Endothelial cell of umbilical vein (primary cell): ENCODE data around the gene KLHL25. TPM values are rescaled to one million over a fixed set of nuclear protein-coding genes. Genes with fewer than 3 reads are reported as not detected.

ENCODE experiments used
- BruUV-seq: library from RNA; stranded (reverse); fragments of 400-500 nt; replicated peaks from 2 replicates; lab custom pipeline; 2021; lab: Mats Ljungman, UMichigan
- CTCF ChIA-PET: fragments of 300-600, 350-600 bp; sonication (Branson Sonifier 250); formaldehyde crosslinking; loops from one replicate; lab custom pipeline; 2021; ENCODE audit warnings: antibody characterized with exemption, inconsistent platforms; lab: Charles Lee
- POLR2A ChIA-PET: fragments of 300-600, 350-600 bp; sonication (Branson Sonifier 250); formaldehyde crosslinking; loops from one replicate; lab custom pipeline; 2021; ENCODE audit warnings: antibody characterized with exemption, inconsistent platforms; lab: Charles Lee
- DNase-seq: peaks from one replicate; pipeline ENCODE4 v3.0.0-alpha.2; 2011; ENCODE audit warnings: low read depth, low spot score
- FAIRE-seq: peaks from 2 replicates; lab custom pipeline; 2011; peaks lifted over from hg19 to GRCh38; lab: Jason Lieb, UNC
- H2AFZ ChIP-seq: 2 replicates; pipeline ENCODE4 v1.6.0; 2012; ENCODE audit warnings: low read depth, low read length, control low read depth, inconsistent platforms
- H3K27ac ChIP-seq: 2 replicates; pipeline ENCODE4 v1.5.1; 2011; ENCODE audit warnings: low read depth, mild to moderate bottlenecking, control low read depth, low read length, moderate library complexity; ENCODE audit not compliant: insufficient read depth
- H3K27me3 ChIP-seq, 2 experiments: 2 replicates each; pipeline versions ENCODE4 v1.6.0 to v1.6.1; 2011; ENCODE audit warnings: low read length in 2 of 2, mixed read lengths in 1 of 2; ENCODE audit not compliant: control insufficient read depth in 2 of 2, insufficient read depth in 2 of 2
- H3K36me3 ChIP-seq, 2 experiments: 2 replicates in 1 of 2; 3 replicates in 1 of 2; pipeline ENCODE4 v1.5.1; 2011; ENCODE audit warnings: low read length in 2 of 2, mild to moderate bottlenecking in 1 of 2, moderate library complexity in 1 of 2; ENCODE audit not compliant: control insufficient read depth in 2 of 2, insufficient read depth in 2 of 2; ENCODE audit errors: extremely low read depth in 1 of 2
- H3K4me1 ChIP-seq: 3 replicates; pipeline ENCODE4 v1.5.1; 2011; ENCODE audit warnings: mild to moderate bottlenecking, low read length; ENCODE audit not compliant: control insufficient read depth, insufficient read depth; ENCODE audit errors: extremely low read depth
- H3K4me2 ChIP-seq: 2 replicates; pipeline ENCODE4 v1.6.1; 2011; ENCODE audit warnings: low read length, control low read depth, mixed read lengths; ENCODE audit not compliant: insufficient read depth
- H3K4me3 ChIP-seq, 3 experiments: fragments of 200-600 bp in 1 of 3; sonication (generic), shearing (Covaris generic) in 1 of 3; replicated peaks in 1 of 3; 2 replicates each; pipeline ENCODE4 v1.5.1; 2011 to 2016; ENCODE audit warnings: control low read depth in 3 of 3, low read length in 3 of 3, mild to moderate bottlenecking in 2 of 3, inconsistent platforms in 1 of 3, low read depth in 1 of 3, moderate library complexity in 1 of 3; ENCODE audit not compliant: insufficient read depth in 1 of 3
- H3K79me2 ChIP-seq: 2 replicates; pipeline ENCODE4 v1.6.0; 2012; ENCODE audit warnings: low read length, inconsistent platforms; ENCODE audit not compliant: control insufficient read depth, insufficient read depth
- H3K9ac ChIP-seq: replicated peaks from 2 replicates; pipeline ENCODE3; 2011; ENCODE audit warnings: low read length, control low read depth; ENCODE audit not compliant: insufficient read depth; ENCODE audit errors: extremely low read depth
- H3K9me1 ChIP-seq: replicated peaks from 3 replicates; pipeline ENCODE4 v1.6.0; 2011; ENCODE audit warnings: mild to moderate bottlenecking, low read length; ENCODE audit not compliant: control insufficient read depth, insufficient read depth; ENCODE audit errors: extremely low read depth
- H3K9me3 ChIP-seq: replicated peaks from 2 replicates; pipeline ENCODE4 v1.5.1; 2012; ENCODE audit warnings: low read length, inconsistent platforms; ENCODE audit not compliant: control insufficient read depth, insufficient read depth
- H4K20me1 ChIP-seq: replicated peaks from 2 replicates; pipeline ENCODE3; 2011; ENCODE audit warnings: mild to moderate bottlenecking, low read length; ENCODE audit not compliant: control insufficient read depth, insufficient read depth; ENCODE audit errors: extremely low read depth
- EZH2 ChIP-seq: IDR thresholded peaks from 2 replicates; pipeline ENCODE4 v1.6.1; 2012; ENCODE audit warnings: borderline replicate concordance, low read depth, mild to moderate bottlenecking, moderate library complexity, low read length, inconsistent platforms; ENCODE audit not compliant: severe bottlenecking
- FOS ChIP-seq: IDR thresholded peaks from 2 replicates; pipeline ENCODE4 v1.6.1; 2011; ENCODE audit warnings: mild to moderate bottlenecking, low read length, moderate library complexity, borderline replicate concordance; ENCODE audit not compliant: insufficient read depth
- GATA2 ChIP-seq: IDR thresholded peaks from 2 replicates; pipeline ENCODE4 v1.7.0; 2011; ENCODE audit warnings: low read depth, mild to moderate bottlenecking, moderate library complexity, mixed read lengths, low read length; ENCODE audit not compliant: insufficient read length, insufficient read depth
- JUN ChIP-seq: IDR thresholded peaks from 2 replicates; pipeline ENCODE4 v1.6.1; 2011; ENCODE audit warnings: borderline replicate concordance, low read depth; ENCODE audit not compliant: insufficient read length, insufficient read depth
- MYC ChIP-seq: IDR thresholded peaks from one replicate; pipeline ENCODE4 v1.6.1; 2011; ENCODE audit warnings: mild to moderate bottlenecking, low read depth, low read length
- POLR2A ChIP-seq: IDR thresholded peaks from 2 replicates; pipeline ENCODE4 v1.6.1; 2012; ENCODE audit warnings: low read depth, mild to moderate bottlenecking, control low read depth, low read length
- POLR2AphosphoS5 ChIP-seq: IDR thresholded peaks from 2 replicates; pipeline ENCODE4 v1.6.1; 2012; ENCODE audit warnings: low read depth, mild to moderate bottlenecking, control low read depth, low read length, moderate library complexity; ENCODE audit not compliant: insufficient read depth
- dilution Hi-C: fragments of 300-500 bp; cut with MboI; formaldehyde crosslinking; loops from one replicate; pipeline ENCODE4 v1.15.0; 2019; ENCODE audit warnings: low sequenced_read_pairs; ENCODE audit not compliant: extremely low pct_ligation_motif_present
- intact Hi-C: fragments of 100-400 bp; cut with micrococcal nuclease; formaldehyde crosslinking; loops from one replicate; pipeline ENCODE4 v1.10.0; 2022
- polyA plus RNA-seq, 4 experiments: library from polyadenylated mRNA; depleted of rRNA in 3 of 4; stranded (reverse) in 3 of 4; unstranded in 1 of 4; fragments of >200 nt; gene quantifications; 2 replicates each; pipeline versions ENCODE4 v1.2.1 to v1.2.3, GENCODE V29; 2011 to 2012; ENCODE audit warnings: missing spikeins in 1 of 4
- total RNA-seq: library from RNA; stranded (reverse); gene quantifications from 2 replicates; pipeline ENCODE4 v1.2.3, GENCODE V29; 2021
- TF ChIP-seq, protein P1 (sequence below): IDR thresholded peaks from 2 replicates; pipeline ENCODE4 v1.6.1; 2011; ENCODE audit not compliant: insufficient read depth, insufficient read length
- TF ChIP-seq, protein P2 (sequence below), 2 donors: IDR thresholded peaks; 1 replicate in 1 of 2; 2 replicates in 1 of 2; pipeline ENCODE4 v1.5.1; 2011; ENCODE audit warnings: low read length in 2 of 2, mild to moderate bottlenecking in 2 of 2, moderate library complexity in 2 of 2, control low read depth in 1 of 2, inconsistent platforms in 1 of 2, low read depth in 1 of 2; ENCODE audit not compliant: insufficient read depth in 1 of 2; ENCODE audit errors: extremely low read depth in 1 of 2

Gene KLHL25
- total and polyA plus RNA-seq, 2 donors (not counting 3 experiments of a cell fraction or from before 2014, with no cell fraction given) = 5.4 to 6.4 TPM

DNA sequence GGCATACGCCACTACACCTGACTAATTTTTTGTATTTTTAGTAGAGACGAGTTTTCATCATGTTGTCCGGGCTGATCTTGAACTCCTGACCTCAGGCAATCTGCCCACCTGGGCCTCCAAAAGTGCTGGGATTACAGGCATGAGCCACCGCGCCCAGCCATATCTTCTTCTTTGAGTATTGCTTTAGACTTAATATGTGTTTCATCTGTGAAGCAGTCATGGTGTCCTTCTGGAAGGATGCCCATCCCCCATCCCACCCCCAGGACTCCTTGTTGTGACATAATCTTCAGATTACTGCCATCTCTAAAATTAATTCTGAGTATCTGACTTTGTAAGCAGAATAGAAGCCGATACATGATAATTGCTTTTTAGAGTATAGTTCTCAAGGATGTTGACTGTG is 57.7 kb downstream of the KLHL25 start:
- Histone ChIP-seq H3K79me2 (no peaks in the 10 kb centered on the region), H3K27me3 (no peaks in the 10 kb centered on the region), H3K4me2 (no peak overlapping the region), H4K20me1 (no peaks in the 10 kb centered on the region), H2AFZ (no peak overlapping the region), H3K9ac (no peak overlapping the region), H3K36me3 (peaks cover 9 to 28% of the 10 kb centered on the region in 2 experiments), H3K4me3 (no peak overlapping the region), H3K27ac (no peak overlapping the region), H3K4me1 (no peaks in the 10 kb centered on the region), H3K9me1 (no peaks in the 10 kb centered on the region), H3K9me3 (peaks cover 3% of the 10 kb centered on the region)
- DNase-seq = no peak
- dilution Hi-C loops (no loop called here), intact Hi-C loops (no loop called here)
- ChIA-PET POLR2A (no interaction called here), CTCF (no interaction called here)
- FAIRE-seq = no peak
- TF ChIP-seq POLR2A (no peak), POLR2AphosphoS5 (no peak), FOS (no peak), JUN (no peak), GATA2 (no peak), MYC (no peak), EZH2 (no peak)
- TF ChIP-seq, protein P1, sequence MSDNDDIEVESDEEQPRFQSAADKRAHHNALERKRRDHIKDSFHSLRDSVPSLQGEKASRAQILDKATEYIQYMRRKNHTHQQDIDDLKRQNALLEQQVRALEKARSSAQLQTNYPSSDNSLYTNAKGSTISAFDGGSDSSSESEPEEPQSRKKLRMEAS = no peak
- TF ChIP-seq, protein P2, sequence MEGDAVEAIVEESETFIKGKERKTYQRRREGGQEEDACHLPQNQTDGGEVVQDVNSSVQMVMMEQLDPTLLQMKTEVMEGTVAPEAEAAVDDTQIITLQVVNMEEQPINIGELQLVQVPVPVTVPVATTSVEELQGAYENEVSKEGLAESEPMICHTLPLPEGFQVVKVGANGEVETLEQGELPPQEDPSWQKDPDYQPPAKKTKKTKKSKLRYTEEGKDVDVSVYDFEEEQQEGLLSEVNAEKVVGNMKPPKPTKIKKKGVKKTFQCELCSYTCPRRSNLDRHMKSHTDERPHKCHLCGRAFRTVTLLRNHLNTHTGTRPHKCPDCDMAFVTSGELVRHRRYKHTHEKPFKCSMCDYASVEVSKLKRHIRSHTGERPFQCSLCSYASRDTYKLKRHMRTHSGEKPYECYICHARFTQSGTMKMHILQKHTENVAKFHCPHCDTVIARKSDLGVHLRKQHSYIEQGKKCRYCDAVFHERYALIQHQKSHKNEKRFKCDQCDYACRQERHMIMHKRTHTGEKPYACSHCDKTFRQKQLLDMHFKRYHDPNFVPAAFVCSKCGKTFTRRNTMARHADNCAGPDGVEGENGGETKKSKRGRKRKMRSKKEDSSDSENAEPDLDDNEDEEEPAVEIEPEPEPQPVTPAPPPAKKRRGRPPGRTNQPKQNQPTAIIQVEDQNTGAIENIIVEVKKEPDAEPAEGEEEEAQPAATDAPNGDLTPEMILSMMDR (IDR thresholded peaks at IDR 0.05; ENCODE audit: extremely low read depth in 1 of 2, insufficient read depth in 1 of 2, low read depth in 1 of 2, low read length in 2 of 2) = no peak
- BruUV-seq = no TSS peak
